H1 (cell line): ENCODE results near the gene GPR45. TPM values are rescaled to one million over a fixed set of nuclear protein-coding genes. Genes with fewer than 3 reads are reported as not detected.

Experiments
- CBX8 ChIP-seq: fragments of 300-800, 300-1000 bp; sonication (generic); IDR thresholded peaks from 2 replicates; pipeline ENCODE4 v1.7.1; 2016; ENCODE audit warnings: low read depth, low read length, borderline replicate concordance
- RAD21 ChIP-seq, 2 experiments: IDR thresholded peaks in 1 of 2; conservative IDR thresholded peaks in 1 of 2; 2 replicates each; pipeline ENCODE4 v1.6.1; 2011; ENCODE audit warnings: low read depth in 2 of 2, low read length in 2 of 2, improper control_type of control experiment in 1 of 2, inconsistent platforms in 1 of 2, mild to moderate bottlenecking in 1 of 2, moderate library complexity in 1 of 2
- polyA plus RNA-seq, 7 experiments: library from polyadenylated mRNA; depleted of rRNA in 3 of 7; stranded (reverse) in 5 of 7; unstranded in 2 of 7; fragments of >200 nt in 5 of 7; fragments of 200-250 nt in 2 of 7; gene quantifications; 1 replicate in 5 of 7; 2 replicates in 1 of 7; 4 replicates in 1 of 7; pipeline versions ENCODE4 v1.2.1 to v1.2.3, GENCODE V29; 2011 to 2013; ENCODE audit warnings: missing spikeins in 2 of 7, mixed read lengths in 2 of 7
- total RNA-seq: library from RNA; stranded (reverse); fragmentation: NEBNext Ultra II Directional; extraction: Animal tissue kit (Norgen Biotek cat#: 25700); gene quantifications from 2 replicates; pipeline ENCODE4 v1.2.1, GENCODE V29; 2021
- TF ChIP-seq, protein P1 (sequence below): IDR thresholded peaks from 2 replicates; pipeline ENCODE4 v1.6.1; 2011; ENCODE audit warnings: low read length, improper control_type of control experiment

GPR45 gene
- total and polyA plus RNA-seq, 2 of the 8 experiments (the other 6 are each of a cell fraction or from before 2014, with no cell fraction given), result 0.21 TPM; not detected in 1

DNA sequence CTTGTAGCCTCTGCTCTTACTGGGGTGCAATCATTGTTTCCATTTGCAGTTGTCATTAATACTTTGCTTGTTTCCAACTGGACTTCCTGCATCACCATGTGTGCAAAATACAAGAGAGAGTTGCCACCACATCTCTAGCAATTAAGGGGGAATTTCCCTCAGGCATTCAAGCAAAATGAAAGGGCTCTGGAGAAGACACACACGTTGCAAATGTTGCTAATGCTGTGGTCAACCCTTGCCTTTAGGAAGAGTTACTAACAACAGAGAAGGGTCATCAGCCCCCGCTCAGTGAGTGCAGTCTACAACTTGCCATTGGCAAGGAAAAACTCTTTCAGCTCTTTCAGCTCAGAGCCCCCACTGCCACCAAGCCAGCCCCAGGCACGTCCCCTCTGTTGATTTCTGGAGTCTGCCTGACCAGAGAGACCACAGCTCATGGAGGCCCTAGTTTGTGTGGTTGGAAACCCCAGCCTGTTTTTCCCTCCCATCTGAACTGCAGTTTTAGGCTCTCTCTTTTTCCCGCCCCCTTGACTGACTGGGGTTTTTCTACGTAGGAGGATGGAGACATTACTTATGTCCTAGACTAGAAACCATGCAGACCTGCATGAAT, 25.9 kb upstream of the GPR45 start (continued):
- TF ChIP-seq, protein P1, sequence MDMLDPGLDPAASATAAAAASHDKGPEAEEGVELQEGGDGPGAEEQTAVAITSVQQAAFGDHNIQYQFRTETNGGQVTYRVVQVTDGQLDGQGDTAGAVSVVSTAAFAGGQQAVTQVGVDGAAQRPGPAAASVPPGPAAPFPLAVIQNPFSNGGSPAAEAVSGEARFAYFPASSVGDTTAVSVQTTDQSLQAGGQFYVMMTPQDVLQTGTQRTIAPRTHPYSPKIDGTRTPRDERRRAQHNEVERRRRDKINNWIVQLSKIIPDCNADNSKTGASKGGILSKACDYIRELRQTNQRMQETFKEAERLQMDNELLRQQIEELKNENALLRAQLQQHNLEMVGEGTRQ, result no peak
- TF ChIP-seq RAD21 (IDR thresholded peaks at IDR 0.05 in 1 of 2, conservative IDR thresholded peaks at IDR 0.05 in 1 of 2; ENCODE audit: low read depth in 2 of 2, low read length in 2 of 2) (no peak), CBX8 (no peak)
